Liver (tissue), 3 donors: Measurements from ENCODE around the gene CRNN.

Source experiments
- FOXA1 ChIP-seq: IDR thresholded peaks from 2 replicates; pipeline ENCODE4 v1.6.1; 2016; ENCODE audit warnings: antibody characterized with exemption
- RAD21 ChIP-seq, 2 donors: IDR thresholded peaks; 2 replicates each; pipeline ENCODE4 v1.6.1; 2016; ENCODE audit warnings: antibody characterized with exemption in 2 of 2, mild to moderate bottlenecking in 2 of 2
- TF ChIP-seq, protein P1 (sequence below): fragments of 150-350 bp; IDR thresholded peaks from 2 replicates; pipeline ENCODE4 v1.5.1; 2017; ENCODE audit warnings: improper control_type of control experiment, low read depth, low read length; ENCODE audit not compliant: missing input control
- TF ChIP-seq, protein P2 (sequence below): IDR thresholded peaks from 2 replicates; pipeline ENCODE4 v1.6.1; 2016; ENCODE audit warnings: antibody characterized with exemption
- donor health status: healthy.
- donor health status: healthy.

DNA sequence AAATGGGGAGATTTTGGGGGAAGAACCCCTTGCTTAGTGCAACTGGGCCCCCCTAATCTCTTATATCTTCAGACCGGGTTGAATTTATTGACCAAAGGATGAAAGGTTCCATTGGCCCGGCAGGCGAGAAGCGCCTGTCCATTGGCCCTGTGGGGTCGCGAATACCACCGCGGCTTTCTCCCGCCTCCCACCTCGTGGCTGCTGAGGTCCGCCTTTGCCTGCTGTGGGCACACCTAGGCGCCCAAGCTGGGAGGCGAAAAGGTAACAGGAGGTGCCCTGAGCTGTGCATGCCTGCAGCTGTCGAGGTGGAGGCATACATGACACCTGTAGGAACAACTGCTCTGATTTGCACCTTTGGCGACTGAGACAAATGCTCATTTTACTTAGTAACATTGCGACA, 33.1 kb downstream of the CRNN start:
- TF ChIP-seq, protein P1, sequence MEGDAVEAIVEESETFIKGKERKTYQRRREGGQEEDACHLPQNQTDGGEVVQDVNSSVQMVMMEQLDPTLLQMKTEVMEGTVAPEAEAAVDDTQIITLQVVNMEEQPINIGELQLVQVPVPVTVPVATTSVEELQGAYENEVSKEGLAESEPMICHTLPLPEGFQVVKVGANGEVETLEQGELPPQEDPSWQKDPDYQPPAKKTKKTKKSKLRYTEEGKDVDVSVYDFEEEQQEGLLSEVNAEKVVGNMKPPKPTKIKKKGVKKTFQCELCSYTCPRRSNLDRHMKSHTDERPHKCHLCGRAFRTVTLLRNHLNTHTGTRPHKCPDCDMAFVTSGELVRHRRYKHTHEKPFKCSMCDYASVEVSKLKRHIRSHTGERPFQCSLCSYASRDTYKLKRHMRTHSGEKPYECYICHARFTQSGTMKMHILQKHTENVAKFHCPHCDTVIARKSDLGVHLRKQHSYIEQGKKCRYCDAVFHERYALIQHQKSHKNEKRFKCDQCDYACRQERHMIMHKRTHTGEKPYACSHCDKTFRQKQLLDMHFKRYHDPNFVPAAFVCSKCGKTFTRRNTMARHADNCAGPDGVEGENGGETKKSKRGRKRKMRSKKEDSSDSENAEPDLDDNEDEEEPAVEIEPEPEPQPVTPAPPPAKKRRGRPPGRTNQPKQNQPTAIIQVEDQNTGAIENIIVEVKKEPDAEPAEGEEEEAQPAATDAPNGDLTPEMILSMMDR: no peak
- TF ChIP-seq FOXA1 (no peak), RAD21 (IDR thresholded peaks at IDR 0.05) (no peak)
- TF ChIP-seq, protein P2, sequence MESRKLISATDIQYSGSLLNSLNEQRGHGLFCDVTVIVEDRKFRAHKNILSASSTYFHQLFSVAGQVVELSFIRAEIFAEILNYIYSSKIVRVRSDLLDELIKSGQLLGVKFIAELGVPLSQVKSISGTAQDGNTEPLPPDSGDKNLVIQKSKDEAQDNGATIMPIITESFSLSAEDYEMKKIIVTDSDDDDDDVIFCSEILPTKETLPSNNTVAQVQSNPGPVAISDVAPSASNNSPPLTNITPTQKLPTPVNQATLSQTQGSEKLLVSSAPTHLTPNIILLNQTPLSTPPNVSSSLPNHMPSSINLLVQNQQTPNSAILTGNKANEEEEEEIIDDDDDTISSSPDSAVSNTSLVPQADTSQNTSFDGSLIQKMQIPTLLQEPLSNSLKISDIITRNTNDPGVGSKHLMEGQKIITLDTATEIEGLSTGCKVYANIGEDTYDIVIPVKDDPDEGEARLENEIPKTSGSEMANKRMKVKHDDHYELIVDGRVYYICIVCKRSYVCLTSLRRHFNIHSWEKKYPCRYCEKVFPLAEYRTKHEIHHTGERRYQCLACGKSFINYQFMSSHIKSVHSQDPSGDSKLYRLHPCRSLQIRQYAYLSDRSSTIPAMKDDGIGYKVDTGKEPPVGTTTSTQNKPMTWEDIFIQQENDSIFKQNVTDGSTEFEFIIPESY: no peak
